K562 (cell line): ENCODE results near the gene CLSTN1. TPM values are rescaled to one million over a fixed set of nuclear protein-coding genes. Genes with fewer than 3 reads are reported as not detected.

Source experiments
- ATAC-seq: fragments of 200-7000 bp; cut with Tn5 transposase; 3 replicates; pipeline ENCODE4 v1.9.1; 2020; ENCODE audit warnings: moderate library complexity
- BruUV-seq: library from RNA; stranded (reverse); fragments of 400-500 nt; replicated peaks from 2 replicates; lab custom pipeline; 2021; lab: Mats Ljungman, UMichigan
- CTCF ChIA-PET: fragments of 300-600 bp; formaldehyde crosslinking; extraction: SDS; loops from one replicate; lab custom pipeline; 2021; ENCODE audit warnings: low intra/inter-chr PET ratio; lab: Yijun Ruan, JAX
- POLR2A ChIA-PET: fragments of 300-600, 350-650 bp; sonication (Branson Sonifier 250); formaldehyde crosslinking; extraction: SDS; loops from one replicate; lab custom pipeline; 2021; ENCODE audit warnings: antibody characterized with exemption, inconsistent platforms; lab: Yijun Ruan, JAX
- DNase-seq, 4 experiments: peaks; one replicate each; pipeline versions ENCODE4 v3.0.0 to v3.0.0-alpha.2; 2011 to 2018; ENCODE audit warnings: low spot score in 3 of 4, mixed read lengths in 3 of 4; ENCODE audit errors: extremely low read depth in 1 of 4
- FAIRE-seq: peaks from 2 replicates; lab custom pipeline; 2011; peaks lifted over from hg19 to GRCh38; lab: Jason Lieb, UNC
- H2AFZ ChIP-seq: 2 replicates; pipeline ENCODE4 v1.6.0; 2011; ENCODE audit warnings: low read depth, low read length, control low read depth, inconsistent platforms
- H3K27ac ChIP-seq: fragments of 200-600 bp; 3 replicates; pipeline ENCODE4 v1.8.0; 2011; ENCODE audit warnings: low read depth, mild to moderate bottlenecking, control low read depth, inconsistent platforms, low read length, moderate library complexity, mixed read lengths; ENCODE audit errors: extremely low read depth
- H3K27me3 ChIP-seq, 2 experiments: fragments of 300-600 bp in 1 of 2; 2 replicates in 1 of 2; 3 replicates in 1 of 2; pipeline versions ENCODE4 v1.6.0 to v1.8.0; 2011; ENCODE audit warnings: inconsistent platforms in 2 of 2, low read length in 2 of 2, mild to moderate bottlenecking in 1 of 2, mixed read lengths in 1 of 2, moderate library complexity in 1 of 2; ENCODE audit not compliant: control insufficient read depth in 2 of 2, insufficient read depth in 2 of 2
- H3K36me3 ChIP-seq: fragments of 300-600 bp; 3 replicates; pipeline ENCODE4 v1.8.0; 2011; ENCODE audit warnings: mild to moderate bottlenecking, low read length, inconsistent platforms; ENCODE audit not compliant: control insufficient read depth, insufficient read depth
- H3K4me1 ChIP-seq, 2 experiments: fragments of 200-600 bp in 1 of 2; replicated peaks in 1 of 2; 2 replicates in 1 of 2; 3 replicates in 1 of 2; pipeline versions ENCODE4 v1.5.1 to v1.8.0; 2011; ENCODE audit warnings: inconsistent platforms in 2 of 2, low read length in 2 of 2, mild to moderate bottlenecking in 1 of 2, mixed read lengths in 1 of 2, moderate library complexity in 1 of 2; ENCODE audit not compliant: control insufficient read depth in 2 of 2, insufficient read depth in 2 of 2
- H3K4me2 ChIP-seq: 2 replicates; pipeline ENCODE4 v1.6.1; 2011; ENCODE audit warnings: low read length, control low read depth, inconsistent platforms, mixed read lengths; ENCODE audit not compliant: insufficient read depth
- H3K4me3 ChIP-seq: fragments of 200-600 bp; sonication (generic), shearing (Covaris generic); 2 replicates; pipeline ENCODE4 v1.5.1; 2016; ENCODE audit warnings: control low read depth, inconsistent platforms
- H3K79me2 ChIP-seq: fragments of 200-600 bp; 3 replicates; pipeline ENCODE4 v1.8.0; 2011; ENCODE audit warnings: low read length, inconsistent platforms; ENCODE audit not compliant: control insufficient read depth, insufficient read depth
- H3K9ac ChIP-seq, 2 experiments: 2 replicates each; pipeline versions ENCODE4 v1.6.0 to v1.6.1; 2011; ENCODE audit warnings: low read depth in 2 of 2, low read length in 2 of 2, control low read depth in 1 of 2, inconsistent platforms in 1 of 2, mild to moderate bottlenecking in 1 of 2, mixed read lengths in 1 of 2; ENCODE audit not compliant: insufficient read depth in 1 of 2
- H3K9me1 ChIP-seq: one replicate; pipeline ENCODE4 v1.6.0; 2011; ENCODE audit warnings: inconsistent platforms, mild to moderate bottlenecking, low read length, moderate library complexity; ENCODE audit not compliant: control insufficient read depth, insufficient read depth
- H3K9me3 ChIP-seq: replicated peaks from 2 replicates; pipeline ENCODE4 v1.5.1; 2011; ENCODE audit warnings: low read depth, low read length, inconsistent platforms; ENCODE audit not compliant: control insufficient read depth, insufficient read depth
- H4K20me1 ChIP-seq: replicated peaks from 2 replicates; pipeline ENCODE4 v1.6.1; 2011; ENCODE audit warnings: low read length, inconsistent platforms, mixed read lengths; ENCODE audit not compliant: control insufficient read depth, insufficient read depth
- ADNP ChIP-seq: fragments of 200-800 bp; sonication (Bioruptor generic); IDR thresholded peaks from 2 replicates; pipeline ENCODE4 v1.6.1; 2016; ENCODE audit warnings: missing genetic modification characterization, missing compliant biosample characterization
- ARID3A ChIP-seq: IDR thresholded peaks from 2 replicates; pipeline ENCODE4 v1.6.1; 2012; ENCODE audit warnings: low read depth, low read length, improper control_type of control experiment, borderline replicate concordance
- ATF7 ChIP-seq: fragments of 450-650 bp; IDR thresholded peaks from 2 replicates; pipeline ENCODE4 v1.7.1; 2014; ENCODE audit warnings: mild to moderate bottlenecking, moderate library complexity
- DNMT1 ChIP-seq: fragments of 450-650 bp; IDR thresholded peaks from 2 replicates; pipeline ENCODE4 v1.6.1; 2016; ENCODE audit warnings: antibody characterized with exemption, mild to moderate bottlenecking
- FOXA3 ChIP-seq, 2 experiments: fragments of 450-650 bp in 1 of 2; sonication (generic) in 1 of 2; formaldehyde crosslinking; IDR thresholded peaks in 1 of 2; conservative IDR thresholded peaks in 1 of 2; 2 replicates each; pipeline versions ENCODE4 v1.4.0 to v1.8.0; 2020 to 2022; ENCODE audit warnings: mild to moderate bottlenecking in 2 of 2, missing genetic modification reagents in 1 of 2
- GABPB1 ChIP-seq: sonication (generic); formaldehyde crosslinking; IDR thresholded peaks from 2 replicates; pipeline ENCODE4 v1.8.0; 2022; ENCODE audit warnings: mild to moderate bottlenecking, missing genetic modification reagents
- GATAD2A ChIP-seq: fragments of 450-650 bp; IDR thresholded peaks from 2 replicates; pipeline ENCODE4 v1.6.1; 2017
- JUN ChIP-seq, 2 experiments: sonication (generic) in 1 of 2; formaldehyde crosslinking in 1 of 2; IDR thresholded peaks; 2 replicates each; pipeline versions ENCODE4 v1.6.1 to v1.8.0; 2012 to 2022; ENCODE audit warnings: borderline replicate concordance in 2 of 2, mild to moderate bottlenecking in 2 of 2, improper control_type of control experiment in 1 of 2, low read depth in 1 of 2, low read length in 1 of 2, missing genetic modification reagents in 1 of 2
- MCM2 ChIP-seq: fragments of 450-650 bp; IDR thresholded peaks from 2 replicates; pipeline ENCODE4 v1.6.1; 2017; ENCODE audit warnings: low read depth, mild to moderate bottlenecking
- RAD21 ChIP-seq, 2 experiments: fragments of 250-450 bp in 1 of 2; fragments of 450-650 bp in 1 of 2; sonication (Bioruptor Pico) in 1 of 2; formaldehyde crosslinking in 1 of 2; IDR thresholded peaks in 1 of 2; conservative IDR thresholded peaks in 1 of 2; 2 replicates each; pipeline versions ENCODE4 v1.4.0 to v1.8.0; 2020 to 2022; ENCODE audit warnings: mild to moderate bottlenecking in 2 of 2, moderate library complexity in 1 of 2
- SIX5 ChIP-seq, 2 experiments: IDR thresholded peaks; 2 replicates each; pipeline ENCODE4 v1.6.1; 2011; ENCODE audit warnings: low read length in 2 of 2, borderline replicate concordance in 1 of 2, low read depth in 1 of 2, mild to moderate bottlenecking in 1 of 2, moderate library complexity in 1 of 2; ENCODE audit not compliant: insufficient read depth in 1 of 2
- SNIP1 ChIP-seq: fragments of 450-650 bp; IDR thresholded peaks from 2 replicates; pipeline ENCODE4 v1.7.1; 2017; ENCODE audit warnings: low read depth, mild to moderate bottlenecking
- TCF7L2 ChIP-seq: fragments of 150-350 bp; IDR thresholded peaks from 2 replicates; pipeline ENCODE4 v1.6.1; 2016; ENCODE audit warnings: low read depth, mild to moderate bottlenecking, low read length, moderate library complexity
- TFAP4 ChIP-seq: sonication (generic); formaldehyde crosslinking; IDR thresholded peaks from 2 replicates; pipeline ENCODE4 v1.8.0; 2022; ENCODE audit warnings: missing genetic modification reagents, mild to moderate bottlenecking, moderate library complexity, borderline replicate concordance
- XRCC5 ChIP-seq: fragments of 200-400 bp; formaldehyde crosslinking; IDR thresholded peaks from 2 replicates; pipeline ENCODE4 v1.6.1; 2017; ENCODE audit warnings: low read depth, mild to moderate bottlenecking, low read length
- ZKSCAN1 ChIP-seq: fragments of 150-350 bp; IDR thresholded peaks from 2 replicates; pipeline ENCODE4 v1.6.1; 2016; ENCODE audit warnings: low read depth, low read length
- ZNF184 ChIP-seq: sonication (generic); formaldehyde crosslinking; IDR thresholded peaks from 2 replicates; pipeline ENCODE4 v1.5.0; 2020; ENCODE audit warnings: missing genetic modification reagents
- ZSCAN29 ChIP-seq: fragments of 450-650 bp; IDR thresholded peaks from 2 replicates; pipeline ENCODE4 v1.6.1; 2017
- WGBS: fragments of 100-300 bp; shearing (Covaris generic); methylation state at CpG from one replicate; pipeline ENCODE4 v1.1.6; 2016; ENCODE audit warnings: low coverage, mixed read lengths; ENCODE audit not compliant: insufficient coverage; ENCODE audit errors: missing lambda C conversion rate; 5-methylcytosine and 5-hydroxymethylcytosine counted together
- in situ Hi-C: fragments of 300-500 bp; cut with MboI; formaldehyde crosslinking; loops from 4 replicates; pipeline ENCODE4 v1.15.0; 2018; ENCODE audit warnings: inconsistent platforms, mixed read lengths
- intact Hi-C: fragments of 100-400 bp; cut with micrococcal nuclease; formaldehyde crosslinking; loops from 2 replicates; pipeline ENCODE4 v1.14.2; 2022
- polyA plus RNA-seq, 8 experiments: library from polyadenylated mRNA; depleted of rRNA in 4 of 8; stranded (reverse) in 5 of 8; unstranded in 3 of 8; fragments of >200 nt; fragmentation: Nextera tagmentation in 2 of 8; fragmentation: Illumina TruSeq in 1 of 8; extraction: Ambion mirVana in 2 of 8; extraction: Trizol in 1 of 8; gene quantifications; 2 replicates each; pipeline versions ENCODE4 v1.2.1 to v1.2.3, GENCODE V29; 2011 to 2014; ENCODE audit warnings: inconsistent platforms in 1 of 8, missing spikeins in 1 of 8
- total RNA-seq, 7 experiments: library from RNA; depleted of rRNA in 6 of 7; stranded (reverse); fragments of >200 nt in 6 of 7; fragmentation: Illumina TruSeq in 2 of 7; extraction: Trizol in 2 of 7; gene quantifications; 2 replicates each; pipeline versions ENCODE4 v1.2.1 to v1.2.3, GENCODE V29; 2011 to 2021; ENCODE audit warnings: low replicate concordance in 1 of 7

Gene CLSTN1
- total and polyA plus RNA-seq, 9 of the 15 experiments (the other 6 are each of a cell fraction or from before 2014, with no cell fraction given) = 1.1 to 32.5 (median 13.3) TPM

- Histone ChIP-seq H3K79me2 (peaks cover 14% of the 10 kb centered on the region), H3K9me3 (no peaks in the 10 kb centered on the region), H3K4me2 (no peak overlapping the region), H3K4me1 (peaks cover 30 to 74% of the 10 kb centered on the region in 2 experiments), H4K20me1 (no peaks in the 10 kb centered on the region), H3K36me3 (peaks cover 44% of the 10 kb centered on the region; the same call in 1 of the 3 replicates), H3K27ac (no peak overlapping the region), H3K27me3 (no peaks in the 10 kb centered on the region), H3K9ac (peak overlapping the region in 1 of 2 experiments; percentile 76; a peak in 2 of 4 replicates), H3K4me3 (no peak overlapping the region), H2AFZ (peak overlapping the region; percentile 37; the same call in 1 of the 2 replicates), H3K9me1 (peaks cover 3% of the 10 kb centered on the region)
- BruUV-seq = no TSS peak
- in situ Hi-C loops = no loop called here
- intact Hi-C loops = loop anchor here (1.0 to 5.0 kb wide), 2 partner anchors 94 to 146 kb away; no protein-coding TSS in a partner anchor
- ATAC-seq (peak; percentile 24), DNase-seq (peak; percentile 82 to 86 (median 84)), FAIRE-seq (peak; percentile 29)
- POLR2A ChIA-PET = interaction anchor here (0.6 to 1.3 kb wide), 6 partner anchors 11 to 492 kb away, joined by 3 read pairs; no protein-coding TSS in a partner anchor
- WGBS = 51% methylated on average over 27 of the region's 29 CpGs
- CTCF ChIA-PET = interaction anchor here (0.5 to 0.7 kb wide), 3 partner anchors 71 to 713 kb away, joined by 3 read pairs; no protein-coding TSS in a partner anchor
- TF ChIP-seq TCF7L2 (no peak), ZKSCAN1 (0 out of 2 replicates have a peak, but pooled peaks have one; percentile 8), ZSCAN29 (no peak), JUN (IDR thresholded peaks at IDR 0.05; ENCODE audit: borderline replicate concordance, low read depth, low read length) (no peak), JUN (CRISPR knock-in tag; IDR thresholded peaks at IDR 0.05; ENCODE audit: borderline replicate concordance) (no peak), MCM2 (no peak), ADNP (no peak), GATAD2A (0 out of 2 replicates have a peak, but pooled peaks have one; percentile 54), TFAP4 (peak; percentile 33; the same call in 1 of the 2 replicates), XRCC5 (no peak; the same call in 1 of the 2 replicates), SNIP1 (no peak), ZNF184 (no peak), SIX5 (IDR thresholded peaks at IDR 0.05; ENCODE audit: borderline replicate concordance in 1 of 2, insufficient read depth in 1 of 2, low read depth in 1 of 2, low read length in 2 of 2) (no peak), GABPB1 (CRISPR knock-in tag) (0 out of 2 replicates have a peak, but pooled peaks have one; percentile 26), ATF7 (0 out of 2 replicates have a peak, but pooled peaks have one; percentile 28), FOXA3 (CRISPR knock-in tag; conservative IDR thresholded peaks at IDR 0.05 in 1 of 2, IDR thresholded peaks at IDR 0.05 in 1 of 2) (no peak), ARID3A (no peak), RAD21 (CRISPR knock-in tag; conservative IDR thresholded peaks at IDR 0.05 in 1 of 2, IDR thresholded peaks at IDR 0.05 in 1 of 2) (peak in 1 of 2 experiments; percentile 65; a peak in 2 of 4 replicates), DNMT1 (no peak)
These were observed 102.0 kb downstream of the CLSTN1 start for GRCh38 chr1:9721606-9722377.
